ENCODE results near the gene DYNLT1. TPM values are rescaled to one million over a fixed set of nuclear protein-coding genes. Genes with fewer than 3 reads are reported as not detected.
"Not testable (repeated sequence)": the region's sequence is repeated elsewhere in the genome, so short reads cannot be mapped to it uniquely, and the experiment has no call there.

Gene DYNLT1
- total and polyA plus RNA-seq, 9 donors, result 50.0 to 217 (median 103) TPM

GRCh38 chr6:158633127-158633526, 11.4 kb downstream of the DYNLT1 start:
- no peak overlapping the region for H3K27ac ChIP-seq
- peaks cover 16% of the 10 kb centered on the region for H3K4me1 ChIP-seq (ENCODE audit: insufficient read depth)
- TF ChIP-seq POLR2A (IDR thresholded peaks at IDR 0.05) (no peak), CTCF (IDR thresholded peaks at IDR 0.05) (no peak)
- WGBS, 3 donors, result 87 to 96% (median 95%) methylated on average over 11 of the region's 11 CpGs
- no peak overlapping the region for H3K4me3 ChIP-seq
- DNase-seq, result peak in 1 of 5 donors; percentile 25
- no peaks in the 10 kb centered on the region for H3K9me3 ChIP-seq
- H3K36me3 ChIP-seq, result no peaks in the 10 kb centered on the region
- intact Hi-C loops (cut with DNase I), result no loop called here
- no peaks in the 10 kb centered on the region for H3K27me3 ChIP-seq

DNA sequence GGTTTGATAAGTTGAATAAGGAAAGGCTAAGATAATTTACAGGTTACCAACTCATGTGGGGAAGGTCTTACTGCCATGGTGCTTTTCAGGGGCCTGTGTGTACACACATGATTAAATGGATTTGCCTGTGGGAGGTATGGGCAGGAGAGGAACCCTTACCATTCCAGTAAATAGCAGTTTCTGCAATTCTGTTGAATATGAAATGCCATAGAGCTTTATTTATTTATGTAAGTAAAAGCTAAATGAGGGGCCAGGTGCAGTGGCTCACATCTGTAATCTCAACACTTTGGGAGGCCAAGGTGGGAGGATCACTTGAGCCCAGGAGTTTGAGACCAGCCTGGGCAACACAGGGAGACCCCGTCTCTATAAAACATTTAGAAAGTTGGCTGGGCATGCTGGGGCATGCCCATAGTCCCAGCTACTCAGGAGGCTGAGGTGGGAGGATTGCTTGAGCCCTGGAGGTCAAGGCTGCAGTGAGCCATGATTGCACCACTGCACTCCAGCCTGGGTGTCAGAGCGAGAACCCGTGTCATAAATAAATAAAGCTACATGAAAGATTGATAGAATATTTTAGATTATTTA, 11.9 kb downstream of the DYNLT1 start:
- H3K4me3 ChIP-seq; H3K27me3 ChIP-seq; H3K9me3 ChIP-seq; intact Hi-C loops (cut with DNase I); H3K36me3 ChIP-seq: not testable (repeated sequence)
- peak in 1 of 5 donors; percentile 16 for DNase-seq
- Histone ChIP-seq H3K27ac (peak overlapping the region in 1 of 2 donors; percentile 72), H3K4me1 (ENCODE audit: insufficient read depth) (peaks cover 16% of the 10 kb centered on the region)
- 61 to 80% (median 64%) methylated on average over 3 of the region's 3 CpGs for WGBS, 3 donors

GRCh38 chr6:158631678-158632537, 12.6 kb downstream of the DYNLT1 start:
- Histone ChIP-seq H3K4me1 (ENCODE audit: insufficient read depth) (peaks cover 21% of the 10 kb centered on the region), H3K9me3 (no peaks in the 10 kb centered on the region), H3K36me3 (no peaks in the 10 kb centered on the region), H3K27ac (peak overlapping the region; percentile 36 to 72), H3K4me3 (no peak overlapping the region), H3K27me3 (no peaks in the 10 kb centered on the region)
- 5 to 6% (median 6%) methylated on average over 19 of the region's 19 CpGs for WGBS, 3 donors
- intact Hi-C loops (cut with DNase I), result no loop called here
- TF ChIP-seq EP300 (IDR thresholded peaks at IDR 0.05) (no peak), CTCF (IDR thresholded peaks at IDR 0.05) (no peak), POLR2A (IDR thresholded peaks at IDR 0.05) (no peak)
- DNase-seq, result peak; percentile 50 to 69 (median 67)

- intact Hi-C loops (cut with DNase I), result no loop called here
- H3K36me3 ChIP-seq, result no peaks in the 10 kb centered on the region
- WGBS, 3 donors, result 40 to 50% (median 43%) methylated on average over 19 of the region's 19 CpGs
- H3K9me3 ChIP-seq, result no peaks in the 10 kb centered on the region
- no peak for TF ChIP-seq POLR2A (IDR thresholded peaks at IDR 0.05)
- TF ChIP-seq CTCF (IDR thresholded peaks at IDR 0.05), result no peak
- no peak for TF ChIP-seq EP300 (IDR thresholded peaks at IDR 0.05)
- peak overlapping the region in 1 of 2 donors; percentile 72 for H3K27ac ChIP-seq
- DNase-seq, result peak; percentile 50 to 80 (median 59)
- no peak overlapping the region for H3K4me3 ChIP-seq
- peaks cover 27% of the 10 kb centered on the region for H3K4me1 ChIP-seq (ENCODE audit: insufficient read depth)
- H3K27me3 ChIP-seq, result no peaks in the 10 kb centered on the region
These were observed 13.5 kb downstream of the DYNLT1 start for GRCh38 chr6:158630938-158631616.

Data from ovary (tissue), 9 donors.